Type B pancreatic cell (in vitro differentiated cells): Measurements from ENCODE around the gene THOC5. TPM values are rescaled to one million over a fixed set of nuclear protein-coding genes. Genes with fewer than 3 reads are reported as not detected.

ENCODE experiments used
- DNase-seq: peaks from one replicate; pipeline ENCODE4 v3.0.0; 2021; ENCODE audit warnings: mixed read lengths; ENCODE audit not compliant: unreplicated experiment; ENCODE audit errors: extremely low spot score
- H3K27ac Mint-ChIP-seq: 2 replicates; pipeline ENCODE4 v1.8.0; 2021; ENCODE audit warnings: mild to moderate bottlenecking, mixed read lengths
- H3K27me3 Mint-ChIP-seq: 2 replicates; pipeline ENCODE4 v1.8.0; 2021; ENCODE audit warnings: mixed read lengths
- H3K36me3 Mint-ChIP-seq: 2 replicates; pipeline ENCODE4 v1.8.0; 2021; ENCODE audit warnings: mixed read lengths
- H3K4me1 Mint-ChIP-seq: one replicate; pipeline ENCODE4 v1.8.0; 2021; ENCODE audit warnings: mixed read lengths; ENCODE audit not compliant: unreplicated experiment
- H3K4me3 Mint-ChIP-seq: 2 replicates; pipeline ENCODE4 v1.8.0; 2021; ENCODE audit warnings: mild to moderate bottlenecking, mixed read lengths
- H3K9me3 Mint-ChIP-seq: 2 replicates; pipeline ENCODE4 v1.8.0; 2021; ENCODE audit warnings: mixed read lengths
- total RNA-seq: library from RNA; stranded (reverse); gene quantifications from 2 replicates; pipeline ENCODE4 v1.2.1, GENCODE V29; 2021; ENCODE audit warnings: low replicate concordance
- TF ChIP-seq, protein P1 (sequence below): fragments of 200-600 bp; sonication (generic); conservative IDR thresholded peaks from 2 replicates; pipeline ENCODE4 v1.5.0; 2021; ENCODE audit warnings: antibody characterized with exemption, mild to moderate bottlenecking

Gene THOC5
- total RNA-seq, 1 donor from 2014 or later: 53.5 TPM

DNA sequence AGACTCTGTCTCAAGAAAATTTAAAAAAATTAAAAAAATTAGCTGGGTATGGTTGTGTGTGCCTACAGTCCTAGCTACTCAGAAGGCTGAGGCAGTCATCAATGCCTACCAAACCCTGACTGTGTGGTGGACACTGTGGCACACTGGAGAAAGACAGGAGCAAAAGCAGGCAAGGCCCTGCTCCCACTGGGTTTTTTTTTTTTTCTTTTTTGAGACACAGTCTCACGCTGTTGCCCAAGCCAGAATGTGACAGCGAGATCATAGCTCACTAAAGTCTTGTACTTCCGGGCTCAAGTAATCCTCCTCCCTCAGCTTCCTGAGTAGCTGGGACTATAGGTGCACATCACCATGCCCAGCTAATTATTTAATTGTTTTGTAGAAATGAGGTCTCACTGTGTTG, 68.9 kb downstream of the THOC5 start:
- no peak overlapping the region for H3K4me3 Mint-ChIP-seq
- H3K27me3 Mint-ChIP-seq: peaks cover 27% of the 10 kb centered on the region
- H3K9me3 Mint-ChIP-seq: no peaks in the 10 kb centered on the region
- peaks cover 4% of the 10 kb centered on the region for H3K36me3 Mint-ChIP-seq
- H3K4me1 Mint-ChIP-seq: peaks cover 11% of the 10 kb centered on the region
- DNase-seq: no peak
- no peak overlapping the region for H3K27ac Mint-ChIP-seq
- TF ChIP-seq, protein P1, sequence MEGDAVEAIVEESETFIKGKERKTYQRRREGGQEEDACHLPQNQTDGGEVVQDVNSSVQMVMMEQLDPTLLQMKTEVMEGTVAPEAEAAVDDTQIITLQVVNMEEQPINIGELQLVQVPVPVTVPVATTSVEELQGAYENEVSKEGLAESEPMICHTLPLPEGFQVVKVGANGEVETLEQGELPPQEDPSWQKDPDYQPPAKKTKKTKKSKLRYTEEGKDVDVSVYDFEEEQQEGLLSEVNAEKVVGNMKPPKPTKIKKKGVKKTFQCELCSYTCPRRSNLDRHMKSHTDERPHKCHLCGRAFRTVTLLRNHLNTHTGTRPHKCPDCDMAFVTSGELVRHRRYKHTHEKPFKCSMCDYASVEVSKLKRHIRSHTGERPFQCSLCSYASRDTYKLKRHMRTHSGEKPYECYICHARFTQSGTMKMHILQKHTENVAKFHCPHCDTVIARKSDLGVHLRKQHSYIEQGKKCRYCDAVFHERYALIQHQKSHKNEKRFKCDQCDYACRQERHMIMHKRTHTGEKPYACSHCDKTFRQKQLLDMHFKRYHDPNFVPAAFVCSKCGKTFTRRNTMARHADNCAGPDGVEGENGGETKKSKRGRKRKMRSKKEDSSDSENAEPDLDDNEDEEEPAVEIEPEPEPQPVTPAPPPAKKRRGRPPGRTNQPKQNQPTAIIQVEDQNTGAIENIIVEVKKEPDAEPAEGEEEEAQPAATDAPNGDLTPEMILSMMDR: no peak

DNA sequence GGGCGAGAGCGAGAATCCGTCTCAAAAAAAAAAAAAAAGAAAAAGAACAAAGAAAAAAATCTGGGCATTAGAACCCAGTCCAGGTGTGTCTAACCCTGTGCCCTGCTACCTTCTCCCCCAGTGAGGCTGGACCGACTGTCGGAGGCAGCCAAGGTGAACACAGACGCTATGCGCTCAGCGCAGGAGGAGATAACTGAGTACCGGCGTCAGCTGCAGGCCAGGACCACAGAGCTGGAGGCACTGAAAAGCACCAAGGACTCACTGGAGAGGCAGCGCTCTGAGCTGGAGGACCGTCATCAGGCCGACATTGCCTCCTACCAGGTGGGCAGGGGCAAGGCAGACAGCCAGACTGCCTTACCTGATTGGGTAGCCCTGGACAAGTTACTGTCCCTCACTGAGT, 70.3 kb downstream of the THOC5 start:
- Mint-ChIP-seq H3K27me3 (peaks cover 35% of the 10 kb centered on the region), H3K9me3 (no peaks in the 10 kb centered on the region), H3K4me1 (peaks cover 14% of the 10 kb centered on the region), H3K27ac (no peak overlapping the region), H3K36me3 (peaks cover 6% of the 10 kb centered on the region), H3K4me3 (no peak overlapping the region)
- no peak for DNase-seq
- TF ChIP-seq, protein P1: no peak

DNA sequence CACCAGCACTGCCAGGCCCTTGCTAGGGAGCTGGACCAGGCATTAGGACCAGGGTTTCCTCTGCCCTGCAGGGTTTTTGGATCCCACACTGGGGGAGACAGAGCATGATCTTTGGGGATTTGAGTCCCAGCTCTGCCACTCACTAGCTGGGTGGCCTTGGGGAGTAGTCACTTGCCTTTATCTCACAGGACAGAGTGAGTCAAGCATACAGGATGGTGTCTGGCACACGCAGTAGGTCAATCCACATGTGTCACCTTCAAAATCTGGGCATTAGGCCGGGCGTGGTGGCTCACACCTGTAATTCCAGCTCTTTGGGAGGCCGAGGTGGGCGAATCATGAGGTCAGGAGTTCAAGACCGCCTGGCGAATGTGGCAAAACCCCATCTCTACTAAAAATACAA, 70.8 kb downstream of the THOC5 start:
- Mint-ChIP-seq H3K27me3 (peaks cover 40% of the 10 kb centered on the region), H3K4me3 (no peak overlapping the region), H3K9me3 (no peaks in the 10 kb centered on the region), H3K4me1 (peaks cover 14% of the 10 kb centered on the region), H3K36me3 (peaks cover 6% of the 10 kb centered on the region), H3K27ac (no peak overlapping the region)
- no peak for DNase-seq
- TF ChIP-seq, protein P1: no peak

DNA sequence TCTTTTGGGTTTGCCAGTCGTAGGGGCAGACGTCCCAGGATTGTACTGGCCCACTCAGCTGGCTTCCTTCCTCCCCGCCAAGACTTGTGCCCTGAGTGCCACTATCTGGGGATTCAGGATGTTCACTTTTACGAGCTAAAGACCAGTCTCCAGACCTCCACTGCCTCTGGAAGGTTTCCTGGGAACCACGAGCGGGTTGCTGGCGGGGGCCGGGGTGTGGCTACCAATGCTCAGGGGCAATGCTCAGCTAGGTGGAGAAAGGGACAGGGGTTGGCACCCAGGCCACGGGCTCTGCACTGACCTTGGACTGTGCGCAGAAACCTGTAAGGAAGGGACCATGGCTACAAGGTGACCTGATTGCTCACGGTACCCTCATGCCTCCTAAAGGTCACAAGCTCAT, 71.3 kb downstream of the THOC5 start:
- DNase-seq: no peak
- peaks cover 14% of the 10 kb centered on the region for H3K4me1 Mint-ChIP-seq
- H3K9me3 Mint-ChIP-seq: no peaks in the 10 kb centered on the region
- H3K36me3 Mint-ChIP-seq: peaks cover 6% of the 10 kb centered on the region
- TF ChIP-seq, protein P1: no peak
- peak overlapping the region; percentile 83 for H3K4me3 Mint-ChIP-seq
- H3K27me3 Mint-ChIP-seq: peaks cover 45% of the 10 kb centered on the region
- H3K27ac Mint-ChIP-seq: no peak overlapping the region

DNA sequence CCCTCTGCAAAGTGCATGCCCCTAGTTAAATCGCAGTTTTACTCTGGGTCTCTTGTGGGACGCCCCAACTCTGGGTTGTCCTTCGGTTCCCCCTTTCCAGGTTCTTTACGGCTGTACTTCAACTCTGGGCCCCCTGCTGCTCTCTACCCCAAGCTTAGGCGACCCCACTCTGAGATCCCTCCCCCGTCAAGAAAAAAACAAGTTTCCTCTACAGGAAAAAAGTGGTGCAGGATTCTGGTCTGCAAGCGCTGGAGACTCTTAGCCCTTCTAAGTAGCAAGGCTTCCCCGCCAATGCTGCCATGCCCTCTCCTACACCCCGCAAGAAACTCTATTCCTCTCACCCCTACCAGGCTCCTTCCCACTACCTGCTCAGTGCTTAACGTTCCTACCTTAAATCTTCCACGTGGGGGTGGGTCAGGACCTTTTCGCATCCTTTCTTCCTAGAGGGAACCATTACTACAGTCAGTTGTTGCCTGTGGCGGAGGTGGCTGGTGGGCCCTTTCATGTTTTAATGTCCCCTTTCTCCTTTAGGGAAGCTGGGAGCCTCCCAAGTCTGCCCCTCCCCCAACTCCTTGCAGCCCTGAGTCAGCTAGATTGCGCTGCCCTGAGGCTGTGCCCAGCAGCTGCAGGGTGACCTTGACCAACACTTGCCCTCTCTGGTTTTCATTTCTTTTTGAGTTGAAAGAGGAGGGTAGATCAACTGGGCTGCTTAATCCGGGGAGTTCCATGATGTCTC, 72.1 kb downstream of the THOC5 start:
- Mint-ChIP-seq H3K27ac (no peak overlapping the region), H3K36me3 (peaks cover 6% of the 10 kb centered on the region), H3K9me3 (no peaks in the 10 kb centered on the region), H3K27me3 (peaks cover 53% of the 10 kb centered on the region), H3K4me3 (peak overlapping the region; percentile 83), H3K4me1 (peaks cover 14% of the 10 kb centered on the region)
- TF ChIP-seq, protein P1: no peak
- DNase-seq: no peak
